SH-SY5Y (cell line): ENCODE measurements around the gene MPPED1.

ENCODE experiments used
- GATA2 ChIP-seq: IDR thresholded peaks from 2 replicates; pipeline ENCODE4 v1.6.1; 2011; ENCODE audit warnings: mild to moderate bottlenecking, low read depth, low read length
- GATA3 ChIP-seq: IDR thresholded peaks from 2 replicates; pipeline ENCODE4 v1.6.1; 2011; ENCODE audit warnings: low read depth, mild to moderate bottlenecking, low read length, moderate library complexity

DNA sequence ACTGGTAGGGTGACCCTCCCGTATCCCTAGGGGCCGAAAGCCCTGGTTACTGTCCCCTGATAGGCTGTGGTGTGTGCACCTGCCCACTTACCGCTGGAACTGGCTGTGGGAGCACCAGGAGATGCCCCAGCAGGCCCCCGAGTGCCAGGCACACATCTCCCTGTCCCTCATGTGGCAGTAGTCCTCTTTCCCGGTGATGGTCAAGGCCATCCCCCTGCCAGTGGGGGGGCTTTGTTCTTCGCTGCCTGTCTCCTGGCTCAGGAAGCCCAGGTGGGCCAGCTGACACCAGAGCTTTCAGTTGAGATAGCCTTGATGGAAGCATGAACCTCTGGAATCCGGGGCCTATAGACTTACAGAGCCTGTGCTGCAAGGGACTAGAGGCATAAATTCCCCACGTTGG is 100.5 kb downstream of the MPPED1 start:
- TF ChIP-seq GATA2 (no peak), GATA3 (no peak)
